Tibial nerve (tissue), 3 donors: ENCODE data around the gene PGC.

ENCODE experiments used
- POLR2A ChIP-seq, 2 donors: fragments of 450-650 bp; IDR thresholded peaks; one replicate each; pipeline ENCODE4 v1.6.1; 2017; ENCODE audit warnings: antibody characterized with exemption in 2 of 2, mild to moderate bottlenecking in 2 of 2, moderate library complexity in 2 of 2
- TF ChIP-seq, protein P1 (sequence below), 5 experiments: fragments of 200-600 bp in 3 of 5; fragments of 450-650 bp in 2 of 5; sonication (generic) in 3 of 5; IDR thresholded peaks; one replicate each; pipeline ENCODE4 v1.5.1; 2016 to 2019; ENCODE audit warnings: antibody characterized with exemption in 5 of 5, mild to moderate bottlenecking in 3 of 5, moderate library complexity in 2 of 5

DNA sequence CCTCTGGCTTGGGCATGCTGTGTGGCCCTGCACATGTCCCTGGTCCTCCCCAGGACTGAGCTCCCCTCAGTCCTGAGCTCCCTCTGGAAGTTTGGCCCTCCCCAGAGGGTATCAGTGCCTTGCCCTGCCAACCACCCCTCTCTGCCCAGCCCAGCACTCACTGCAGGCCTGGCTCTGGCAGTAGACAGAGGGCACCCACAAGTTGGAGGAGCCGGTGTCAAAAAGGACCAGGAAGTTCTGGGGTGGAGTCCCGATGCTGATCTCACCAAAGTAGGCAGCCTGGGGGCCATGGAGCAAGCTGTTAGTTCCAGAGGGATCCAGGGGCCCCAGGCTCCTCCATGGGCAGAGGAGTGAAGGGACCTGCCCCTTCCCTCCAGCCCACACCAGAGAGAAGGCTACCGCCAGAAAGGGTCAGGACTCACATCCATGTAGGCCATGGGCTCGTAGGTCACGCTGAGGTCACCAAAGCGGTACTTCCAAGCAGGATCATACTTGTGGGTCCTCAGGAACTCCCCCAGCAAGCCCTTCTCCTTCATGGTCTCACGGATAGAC, 2.9 kb downstream of the PGC start:
- no peak for TF ChIP-seq POLR2A (IDR thresholded peaks at IDR 0.05)
- TF ChIP-seq, protein P1, sequence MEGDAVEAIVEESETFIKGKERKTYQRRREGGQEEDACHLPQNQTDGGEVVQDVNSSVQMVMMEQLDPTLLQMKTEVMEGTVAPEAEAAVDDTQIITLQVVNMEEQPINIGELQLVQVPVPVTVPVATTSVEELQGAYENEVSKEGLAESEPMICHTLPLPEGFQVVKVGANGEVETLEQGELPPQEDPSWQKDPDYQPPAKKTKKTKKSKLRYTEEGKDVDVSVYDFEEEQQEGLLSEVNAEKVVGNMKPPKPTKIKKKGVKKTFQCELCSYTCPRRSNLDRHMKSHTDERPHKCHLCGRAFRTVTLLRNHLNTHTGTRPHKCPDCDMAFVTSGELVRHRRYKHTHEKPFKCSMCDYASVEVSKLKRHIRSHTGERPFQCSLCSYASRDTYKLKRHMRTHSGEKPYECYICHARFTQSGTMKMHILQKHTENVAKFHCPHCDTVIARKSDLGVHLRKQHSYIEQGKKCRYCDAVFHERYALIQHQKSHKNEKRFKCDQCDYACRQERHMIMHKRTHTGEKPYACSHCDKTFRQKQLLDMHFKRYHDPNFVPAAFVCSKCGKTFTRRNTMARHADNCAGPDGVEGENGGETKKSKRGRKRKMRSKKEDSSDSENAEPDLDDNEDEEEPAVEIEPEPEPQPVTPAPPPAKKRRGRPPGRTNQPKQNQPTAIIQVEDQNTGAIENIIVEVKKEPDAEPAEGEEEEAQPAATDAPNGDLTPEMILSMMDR (IDR thresholded peaks at IDR 0.05), result no peak
